Measurements from ENCODE around the gene KPNA2.
A peak's percentile ranks its signal among the peaks of the same experiment; 100 is the strongest.
"Not testable (repeated sequence)": the region's sequence is repeated elsewhere in the genome, so short reads cannot be mapped to it uniquely, and the experiment has no call there.

The KPNA2 gene

DNA sequence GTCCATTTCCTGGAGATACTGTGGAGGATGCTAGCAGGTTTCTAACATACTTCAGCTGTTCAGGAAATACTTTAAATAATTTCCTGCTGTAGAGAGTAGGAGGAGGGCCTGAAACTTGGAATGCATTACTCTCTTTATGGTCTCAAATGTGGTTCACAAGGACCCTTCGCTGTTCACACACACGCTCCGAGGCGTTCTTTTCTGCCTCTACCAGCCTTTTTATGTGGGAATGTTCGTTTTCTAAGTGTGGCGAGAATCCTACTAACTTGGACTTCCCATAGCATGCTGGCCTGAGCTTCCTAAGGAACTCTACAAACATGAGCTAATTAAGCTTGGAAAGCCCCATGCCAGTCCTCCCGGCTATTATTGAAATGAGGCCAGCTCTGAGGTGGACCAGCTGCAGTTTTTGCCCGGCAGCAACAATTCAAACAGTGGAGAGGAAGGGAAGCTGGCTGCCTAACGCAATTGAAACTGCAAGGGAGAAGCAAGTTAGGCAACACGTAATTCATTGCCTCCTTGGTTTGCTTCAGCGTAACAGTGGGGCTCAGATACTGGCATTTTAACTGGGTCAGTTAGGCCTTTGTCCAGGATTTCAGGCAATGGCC, 18.9 kb downstream of the KPNA2 start:
- no peak for TF ChIP-seq CTCF (IDR thresholded peaks at IDR 0.05; ENCODE audit: low read length, missing control alignments)
- peak overlapping the region; percentile 19 for H3K4me3 ChIP-seq (replicated peaks; ENCODE audit: low read depth, low read length)
- DNase-seq (ENCODE audit: low read depth) = peak; percentile 85

DNA sequence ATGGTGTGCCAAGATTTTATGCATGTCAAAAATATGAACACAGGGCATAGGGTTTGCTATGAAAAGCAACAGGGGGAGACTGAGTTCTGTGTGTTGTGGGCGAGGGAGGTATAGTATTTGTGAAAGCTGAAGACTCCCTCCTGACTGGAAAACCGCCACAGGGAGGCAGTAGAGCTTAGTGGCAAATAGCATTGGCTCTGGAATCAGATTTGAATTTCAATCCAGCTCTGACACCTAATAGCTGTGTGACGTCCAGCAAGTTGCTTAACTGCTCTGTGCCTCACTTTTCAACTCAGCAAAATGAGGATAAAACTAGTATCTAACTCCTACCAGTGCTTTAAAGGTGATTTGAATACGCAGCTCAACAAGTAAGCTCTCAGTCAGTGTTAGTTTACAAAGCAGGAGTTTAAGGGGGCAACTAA, 22.0 kb downstream of the KPNA2 start:
- TF ChIP-seq CTCF (IDR thresholded peaks at IDR 0.05; ENCODE audit: low read length, missing control alignments) = peak; percentile 47

DNA sequence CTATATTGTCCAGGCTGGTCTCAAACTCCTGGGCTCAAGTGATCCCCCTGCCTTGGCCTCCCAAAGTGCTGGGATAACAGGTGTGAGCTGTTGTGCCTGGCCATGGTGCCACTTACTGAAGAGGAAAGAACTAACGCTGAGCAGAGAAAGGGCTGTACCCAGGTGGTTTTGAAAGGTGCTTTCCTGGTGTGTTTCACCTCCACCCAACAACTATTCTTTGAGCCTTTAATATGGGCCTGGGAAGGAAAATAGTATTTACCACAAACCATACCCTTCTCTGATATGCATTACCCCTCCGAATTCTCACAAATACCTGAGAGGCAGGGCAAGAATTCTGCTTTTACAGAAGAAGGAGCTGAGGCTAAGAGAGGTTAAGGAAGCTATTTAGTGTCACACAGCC, 24.8 kb downstream of the KPNA2 start:
- TF ChIP-seq CTCF (IDR thresholded peaks at IDR 0.05; ENCODE audit: low read length, missing control alignments) = no peak
- no peak overlapping the region for H3K4me3 ChIP-seq (replicated peaks; ENCODE audit: low read depth, low read length)
- DNase-seq (ENCODE audit: low read depth) = no peak

More for the DNA sequence above, 22.0 kb downstream of the KPNA2 start:
- no peak overlapping the region for H3K4me3 ChIP-seq (replicated peaks; ENCODE audit: low read depth, low read length)
- DNase-seq (ENCODE audit: low read depth) = peak; percentile 66

GRCh38 chr17:68061512-68062313, 26.2 kb downstream of the KPNA2 start:
- TF ChIP-seq CTCF (IDR thresholded peaks at IDR 0.05; ENCODE audit: low read length, missing control alignments) = no peak
- no peak overlapping the region for H3K4me3 ChIP-seq (replicated peaks; ENCODE audit: low read depth, low read length)
- peak; percentile 46 for DNase-seq (ENCODE audit: low read depth)

DNA sequence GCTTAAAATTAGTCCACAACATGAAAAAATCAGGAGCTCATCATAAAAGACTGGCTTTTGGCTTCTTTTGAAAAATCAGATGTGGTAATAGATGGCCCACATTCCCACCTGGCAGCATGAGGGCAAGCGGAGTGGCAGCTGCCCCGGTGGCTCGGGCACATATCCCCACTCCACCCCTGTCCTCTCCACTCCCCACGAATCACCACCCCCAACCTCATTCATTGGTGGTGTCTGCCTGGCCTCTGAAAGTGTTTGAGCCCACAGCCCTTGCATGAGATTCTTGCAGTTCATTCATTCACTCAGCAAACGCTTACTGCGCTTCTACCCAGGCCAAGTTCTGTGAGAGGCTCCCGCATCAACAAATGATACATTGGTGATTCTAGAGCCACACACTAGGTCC, 29.8 kb downstream of the KPNA2 start:
- DNase-seq (ENCODE audit: low read depth); H3K4me3 ChIP-seq (replicated peaks; ENCODE audit: low read depth, low read length): not testable (repeated sequence)

GRCh38 chr17:68068512-68068911, 33.0 kb downstream of the KPNA2 start:
- H3K4me3 ChIP-seq (replicated peaks; ENCODE audit: low read depth, low read length); DNase-seq (ENCODE audit: low read depth): not testable (repeated sequence)

GRCh38 chr17:68070582-68071444, 35.3 kb downstream of the KPNA2 start:
- H3K4me3 ChIP-seq (replicated peaks; ENCODE audit: low read depth, low read length); DNase-seq (ENCODE audit: low read depth): not testable (repeated sequence)

DNA sequence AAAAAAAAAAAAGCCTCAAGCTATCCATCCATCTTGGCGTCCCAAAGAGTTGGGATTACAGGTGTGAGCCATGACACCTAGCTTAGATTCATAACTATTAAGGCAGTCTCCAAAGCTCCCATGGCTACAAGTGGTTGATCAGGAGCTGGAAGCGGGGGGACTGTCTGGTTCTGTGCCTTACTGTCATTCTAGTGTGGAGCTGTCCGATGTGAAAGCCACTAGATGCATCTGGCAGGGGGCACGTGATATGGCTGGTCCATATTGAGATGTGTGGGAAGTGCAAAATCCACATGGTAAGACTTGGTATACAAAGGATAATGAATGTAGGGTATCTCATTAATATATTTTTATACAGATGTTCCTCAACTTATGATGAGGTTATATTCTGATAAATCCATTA, 38.7 kb downstream of the KPNA2 start:
- no peak for DNase-seq (ENCODE audit: low read depth)
- H3K4me3 ChIP-seq (replicated peaks; ENCODE audit: low read depth, low read length) = no peak overlapping the region
- no peak for TF ChIP-seq CTCF (IDR thresholded peaks at IDR 0.05; ENCODE audit: low read length, missing control alignments)

- not testable (repeated sequence) for DNase-seq (ENCODE audit: low read depth); H3K4me3 ChIP-seq (replicated peaks; ENCODE audit: low read depth, low read length)
Measured at GRCh38 chr17:68075953-68076607, 40.5 kb downstream of the KPNA2 start.

- not testable (repeated sequence) for H3K4me3 ChIP-seq (replicated peaks; ENCODE audit: low read depth, low read length); DNase-seq (ENCODE audit: low read depth)
Measured at GRCh38 chr17:68077498-68077897, 42.0 kb downstream of the KPNA2 start.
